Liver (tissue), 9 donors: ENCODE results near the gene C11orf21. TPM values are rescaled to one million over a fixed set of nuclear protein-coding genes. Genes with fewer than 3 reads are reported as not detected.

ENCODE experiments used
- DNase-seq: peaks from one replicate; pipeline ENCODE4 v3.0.0-alpha.2; 2017; ENCODE audit warnings: low spot score
- H3K27ac ChIP-seq, 2 donors: one replicate each; pipeline ENCODE4 v1.7.0; 2013; ENCODE audit warnings: inconsistent platforms in 2 of 2, low read length in 2 of 2, control low read depth in 1 of 2, low read depth in 1 of 2, mild to moderate bottlenecking in 1 of 2
- H3K27me3 ChIP-seq, 4 donors: one replicate each; pipeline versions ENCODE4 v1.6.1 to v1.7.0; 2013; ENCODE audit warnings: low read length in 3 of 4, inconsistent platforms in 1 of 4, mild to moderate bottlenecking in 1 of 4, moderate library complexity in 1 of 4; ENCODE audit not compliant: control insufficient read depth in 4 of 4, insufficient read depth in 4 of 4
- H3K36me3 ChIP-seq, 4 donors: one replicate each; pipeline versions ENCODE4 v1.6.1 to v1.7.0; 2013; ENCODE audit warnings: low read length in 3 of 4, mild to moderate bottlenecking in 3 of 4, low read depth in 1 of 4, moderate library complexity in 1 of 4; ENCODE audit not compliant: control insufficient read depth in 4 of 4, insufficient read depth in 3 of 4
- H3K4me1 ChIP-seq, 4 donors: one replicate each; pipeline versions ENCODE4 v1.6.1 to v1.7.0; 2013; ENCODE audit warnings: low read length in 3 of 4, mild to moderate bottlenecking in 3 of 4, moderate library complexity in 1 of 4; ENCODE audit not compliant: control insufficient read depth in 4 of 4, insufficient read depth in 4 of 4
- H3K4me3 ChIP-seq, 3 donors: one replicate each; pipeline versions ENCODE4 v1.6.1 to v1.7.0; 2013; ENCODE audit warnings: low read length in 3 of 3, control low read depth in 1 of 3, low read depth in 1 of 3, mild to moderate bottlenecking in 1 of 3
- H3K9ac ChIP-seq, 2 donors: one replicate each; pipeline ENCODE4 v1.7.0; 2013; ENCODE audit warnings: low read length in 2 of 2, mild to moderate bottlenecking in 2 of 2, moderate library complexity in 2 of 2, control low read depth in 1 of 2, low read depth in 1 of 2
- H3K9me3 ChIP-seq, 4 donors: one replicate each; pipeline versions ENCODE4 v1.6.1 to v1.7.0; 2013; ENCODE audit warnings: low read length in 3 of 4; ENCODE audit not compliant: control insufficient read depth in 4 of 4
- ATF3 ChIP-seq: IDR thresholded peaks from 2 replicates; pipeline ENCODE4 v1.6.1; 2016; ENCODE audit warnings: antibody characterized with exemption
- CTCF ChIP-seq: fragments of 150-350 bp; IDR thresholded peaks from 2 replicates; pipeline ENCODE4 v1.5.1; 2017; ENCODE audit warnings: improper control_type of control experiment, low read depth, low read length; ENCODE audit not compliant: missing input control
- GABPA ChIP-seq, 2 donors: IDR thresholded peaks in 1 of 2; conservative IDR thresholded peaks in 1 of 2; 2 replicates each; pipeline ENCODE4 v1.6.1; 2016; ENCODE audit warnings: antibody characterized with exemption in 2 of 2, mild to moderate bottlenecking in 1 of 2, moderate library complexity in 1 of 2
- HNF4A ChIP-seq, 2 donors: conservative IDR thresholded peaks; 2 replicates each; pipeline ENCODE4 v1.6.1; 2016; ENCODE audit warnings: antibody characterized with exemption in 2 of 2, mild to moderate bottlenecking in 2 of 2
- HNF4G ChIP-seq: IDR thresholded peaks from 2 replicates; pipeline ENCODE4 v1.6.1; 2016; ENCODE audit warnings: antibody characterized with exemption
- JUND ChIP-seq, 2 donors: IDR thresholded peaks; 2 replicates each; pipeline ENCODE4 v1.6.1; 2016; ENCODE audit warnings: antibody characterized with exemption in 2 of 2
- NR2F2 ChIP-seq: IDR thresholded peaks from 2 replicates; pipeline ENCODE4 v1.6.1; 2016; ENCODE audit warnings: antibody characterized with exemption
- SP1 ChIP-seq: IDR thresholded peaks from 2 replicates; pipeline ENCODE4 v1.6.1; 2018; ENCODE audit warnings: antibody characterized with exemption, mild to moderate bottlenecking
- TAF1 ChIP-seq: conservative IDR thresholded peaks from 2 replicates; pipeline ENCODE4 v1.6.1; 2016; ENCODE audit warnings: antibody characterized with exemption, mild to moderate bottlenecking
- YY1 ChIP-seq: IDR thresholded peaks from 2 replicates; pipeline ENCODE4 v1.6.1; 2016; ENCODE audit warnings: antibody characterized with exemption, mild to moderate bottlenecking
- ZBTB33 ChIP-seq: IDR thresholded peaks from 2 replicates; pipeline ENCODE4 v1.6.1; 2016; ENCODE audit warnings: antibody characterized with exemption
- WGBS: extraction: QIAGEN DNeasy Blood & Tissue Kit; methylation state at CpG from one replicate; pipeline ENCODE4 v1.1.7; 2013; 5-methylcytosine and 5-hydroxymethylcytosine counted together
- polyA plus RNA-seq, 2 donors: library from polyadenylated mRNA; stranded (reverse) in 1 of 2; unstranded in 1 of 2; fragments of 200-250 nt in 1 of 2; fragments of >200 nt in 1 of 2; fragmentation: Nextera tagmentation in 1 of 2; extraction: Ambion mirVana in 1 of 2; gene quantifications; one replicate each; pipeline versions ENCODE4 v1.2.1 to v1.2.3, GENCODE V29; 2013 to 2015
- total RNA-seq, 2 donors: library from RNA; depleted of rRNA; stranded (reverse); fragments of >200 nt; gene quantifications; one replicate each; pipeline ENCODE4 v1.2.3, GENCODE V29; 2014
- donor health status: healthy.
- donor health status: healthy.
- donor health status: healthy.
- donor health status: healthy.
- donor health status: healthy.

C11orf21 gene
- total and polyA plus RNA-seq, 4 donors, result 0.14 to 16.2 (median 0.44) TPM

GRCh38 chr11:2319791-2320472 lies 18.2 kb upstream of the C11orf21 start:
- DNase-seq, result no peak
- 65% methylated on average over 10 of the region's 10 CpGs for WGBS
- no peaks in the 10 kb centered on the region for H3K36me3 ChIP-seq
- no peak overlapping the region for H3K4me3 ChIP-seq
- no peaks in the 10 kb centered on the region for H3K9me3 ChIP-seq
- peak overlapping the region; percentile 6 to 56 for H3K27ac ChIP-seq
- no peaks in the 10 kb centered on the region for H3K27me3 ChIP-seq
- TF ChIP-seq ZBTB33 (no peak), HNF4A (conservative IDR thresholded peaks at IDR 0.05) (peak in 1 of 2 donors; percentile 63)
- no peak overlapping the region for H3K9ac ChIP-seq
- H3K4me1 ChIP-seq, result peaks cover 7 to 33% (median 28%) of the 10 kb centered on the region in 4 donors

GRCh38 chr11:2318707-2319106 lies 17.0 kb upstream of the C11orf21 start:
- no peaks in the 10 kb centered on the region for H3K9me3 ChIP-seq
- H3K4me1 ChIP-seq, result peaks cover 14 to 38% (median 28%) of the 10 kb centered on the region in 4 donors
- no peaks in the 10 kb centered on the region for H3K36me3 ChIP-seq
- DNase-seq, result no peak
- no peaks in the 10 kb centered on the region for H3K27me3 ChIP-seq
- H3K4me3 ChIP-seq, result no peak overlapping the region
- no peak overlapping the region for H3K9ac ChIP-seq
- TF ChIP-seq TAF1, result no peak
- TF ChIP-seq HNF4G, result no peak
- no peak for TF ChIP-seq CTCF
- TF ChIP-seq NR2F2, result no peak
- no peak for TF ChIP-seq JUND (IDR thresholded peaks at IDR 0.05)
- no peak for TF ChIP-seq SP1
- no peak for TF ChIP-seq ATF3
- TF ChIP-seq GABPA (IDR thresholded peaks at IDR 0.05 in 1 of 2, conservative IDR thresholded peaks at IDR 0.05 in 1 of 2), result no peak
- no peak for TF ChIP-seq YY1
- TF ChIP-seq ZBTB33, result no peak
- WGBS, result 96% methylated on average over 7 of the region's 7 CpGs
- H3K27ac ChIP-seq, result no peak overlapping the region
